NCI-H2029 (cell line): Measurements from ENCODE around the gene TIGD1.
"Not testable (repeated sequence)": the region's sequence is repeated elsewhere in the genome, so short reads cannot be mapped to it uniquely, and the experiment has no call there.

Experiments
- DNase-seq: peaks from one replicate; lab custom pipeline; 2025; lab: John Stamatoyannopoulos, UW

The TIGD1 gene

GRCh38 chr2:232539298-232540231 lies 10.8 kb downstream of the TIGD1 start, which contains the start of gene CHRNG:
TSS of gene CHRNG (plus strand) at chr2:232539692. CDS start at chr2:232539748, 56 bp downstream.
- DNase-seq: no peak

GRCh38 chr2:232538671-232539070 lies 11.7 kb downstream of the TIGD1 start:
- no peak for DNase-seq

- no peak for DNase-seq
Observed at GRCh38 chr2:232537499-232537898, 12.9 kb downstream of the TIGD1 start.

- no peak for DNase-seq
Observed at GRCh38 chr2:232537079-232537478, 13.3 kb downstream of the TIGD1 start.

GRCh38 chr2:232535761-232536530 lies 14.4 kb downstream of the TIGD1 start:
- DNase-seq: no peak

- DNase-seq: no peak
Observed at GRCh38 chr2:232534940-232535651, 15.3 kb downstream of the TIGD1 start.

- no peak for DNase-seq
Observed at GRCh38 chr2:232533944-232534710, 16.2 kb downstream of the TIGD1 start.

- DNase-seq: not testable (repeated sequence)
Observed at GRCh38 chr2:232532821-232533220, 17.5 kb downstream of the TIGD1 start.

- DNase-seq: no peak
Observed at GRCh38 chr2:232532419-232532818, 17.9 kb downstream of the TIGD1 start.

GRCh38 chr2:232530626-232531260 lies 19.6 kb downstream of the TIGD1 start:
- DNase-seq: no peak

- no peak for DNase-seq
Observed at GRCh38 chr2:232529806-232530547, 20.4 kb downstream of the TIGD1 start.

GRCh38 chr2:232528746-232529460 lies 21.5 kb downstream of the TIGD1 start:
- no peak for DNase-seq

- no peak for DNase-seq
Observed at GRCh38 chr2:232527905-232528470, 22.4 kb downstream of the TIGD1 start.

GRCh38 chr2:232526372-232526941 lies 23.9 kb downstream of the TIGD1 start:
- DNase-seq: no peak

- no peak for DNase-seq
Observed at GRCh38 chr2:232525791-232526371, 24.5 kb downstream of the TIGD1 start, which contains the start of gene CHRND. TSS of gene CHRND (plus strand) at chr2:232526160. CDS start at chr2:232526216, 56 bp downstream.

GRCh38 chr2:232525199-232525598 lies 25.2 kb downstream of the TIGD1 start:
- DNase-seq: no peak

GRCh38 chr2:232524771-232525170 lies 25.6 kb downstream of the TIGD1 start:
- DNase-seq: no peak
